GM19351 (cell line): ENCODE measurements around the gene MAML2.
A peak's percentile ranks its signal among the peaks of the same experiment; 100 is the strongest.

ENCODE experiments used
- ATAC-seq: cut with Tn5 transposase; IDR thresholded peaks from one replicate; pipeline ENCODE4 v1.9.1; 2021; ENCODE audit warnings: mild to moderate bottlenecking, moderate library complexity; ENCODE audit not compliant: unreplicated experiment

Gene MAML2

DNA sequence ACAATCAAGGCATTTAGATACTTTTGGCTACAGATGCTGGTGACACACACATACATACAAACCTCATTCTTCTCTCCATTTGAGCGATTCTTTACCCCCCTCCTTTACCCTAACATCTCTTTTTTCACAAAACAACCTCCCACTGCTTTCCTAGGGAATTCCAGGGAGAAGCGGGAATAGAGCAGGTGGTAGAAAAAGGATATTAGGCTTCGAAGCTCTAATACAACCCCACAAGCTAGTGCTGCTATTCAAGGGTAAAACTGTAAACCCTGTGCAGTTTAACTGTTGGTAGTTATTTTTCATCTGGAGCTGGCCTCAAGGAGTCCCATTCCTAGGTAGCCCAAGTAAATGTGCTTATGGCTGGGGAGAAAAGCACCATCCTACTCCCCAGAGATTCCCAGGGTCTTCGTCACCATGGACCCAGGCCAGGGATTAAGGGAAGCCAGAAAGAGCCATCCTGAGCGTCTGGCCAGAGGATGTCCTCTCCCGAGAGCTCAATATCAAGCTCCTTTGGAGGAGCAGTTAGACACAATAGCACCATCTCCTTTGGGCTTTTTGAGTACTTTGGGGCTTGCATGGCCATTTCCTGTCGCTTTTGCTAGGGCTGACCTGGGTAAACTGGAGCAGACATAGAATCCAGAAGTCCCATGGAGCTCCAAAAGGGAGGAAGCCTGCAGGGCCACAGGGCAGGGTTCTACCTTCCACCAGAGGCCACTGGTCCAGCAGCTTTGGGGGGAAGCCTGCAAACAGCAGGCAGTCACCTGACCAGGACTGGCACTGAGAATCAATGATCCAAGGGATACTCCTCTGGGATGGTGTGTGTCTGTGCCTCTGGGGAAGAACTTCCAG, 3.1 kb downstream of the MAML2 start:
- no peak for ATAC-seq

DNA sequence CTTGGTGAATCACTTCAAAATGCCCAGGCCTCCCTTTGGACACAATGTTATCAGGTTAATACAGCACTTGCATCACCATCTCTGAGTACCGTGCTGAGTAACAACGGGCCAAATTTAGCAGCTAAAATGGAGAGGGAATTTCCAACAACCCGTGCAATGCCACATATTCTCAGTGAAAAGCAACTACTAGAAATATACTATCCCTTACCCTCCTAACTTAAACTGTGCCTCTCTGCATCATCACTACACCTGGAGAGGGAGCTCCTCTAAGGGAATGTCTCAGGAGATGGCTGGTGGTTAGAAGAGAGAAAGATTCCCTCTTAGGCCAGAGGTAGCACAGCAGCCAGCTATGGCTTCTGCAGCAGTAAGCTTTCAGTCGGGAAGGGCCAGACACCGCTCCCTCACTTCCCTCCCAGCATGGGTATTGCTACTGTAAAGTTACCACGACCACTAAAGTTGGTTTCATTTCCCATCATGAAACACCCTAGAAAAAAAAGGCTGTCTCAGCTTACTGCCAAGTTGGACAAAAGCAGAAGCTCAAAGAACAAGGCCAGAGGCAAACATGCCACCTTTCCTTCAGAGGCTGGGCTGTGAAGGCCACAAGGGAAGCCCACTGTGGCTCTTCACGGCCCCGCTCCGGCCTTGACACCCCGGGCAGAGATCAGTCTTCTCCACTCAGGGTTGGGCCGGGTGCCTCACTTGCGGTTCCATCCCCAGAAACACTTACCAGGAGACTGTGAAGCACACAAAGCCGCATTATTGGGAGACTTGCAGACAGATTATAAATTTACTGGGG, 3.9 kb downstream of the MAML2 start:
- ATAC-seq, result peak; percentile 33

DNA sequence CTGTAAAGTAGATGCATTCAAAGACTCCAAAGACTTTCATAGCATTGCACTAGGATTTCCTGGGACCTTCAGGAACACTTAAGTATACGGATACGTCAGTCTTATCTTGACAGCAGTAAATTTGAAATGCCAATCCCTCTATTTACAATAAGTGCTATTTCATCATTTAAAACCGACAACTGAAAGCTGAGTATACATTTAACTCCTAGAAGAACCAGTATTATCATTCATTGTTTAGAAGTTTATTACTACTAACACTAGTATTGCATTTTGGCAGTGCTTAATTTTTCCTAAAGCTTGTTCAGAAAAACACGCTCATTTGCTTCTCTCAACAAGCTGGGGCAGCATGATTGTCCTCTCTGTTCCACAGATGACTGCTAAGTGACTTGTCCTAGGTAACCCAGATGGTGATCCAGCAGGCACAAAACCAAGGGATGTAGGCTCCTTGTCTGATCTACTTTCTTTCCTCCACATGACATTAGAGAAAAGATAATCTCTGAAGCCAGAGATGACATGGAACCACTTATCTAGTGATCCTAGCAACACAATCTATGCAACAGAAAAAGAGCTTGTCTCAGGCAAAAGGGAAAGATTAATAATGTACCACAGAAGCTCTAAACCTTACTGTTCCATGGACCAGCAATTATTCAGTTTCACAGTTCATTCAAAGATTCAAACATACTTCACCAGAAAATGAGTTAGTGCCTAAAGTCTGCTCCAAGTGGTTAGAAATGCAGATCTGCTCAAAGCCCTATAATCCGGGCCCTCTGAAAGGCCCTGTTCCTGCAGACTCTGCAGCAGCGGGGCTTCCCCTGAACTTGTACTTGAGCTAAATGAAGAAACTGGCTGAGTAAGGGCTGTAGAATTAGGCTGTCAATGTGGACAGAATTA, 5.2 kb downstream of the MAML2 start:
- ATAC-seq, result peak; percentile 40

DNA sequence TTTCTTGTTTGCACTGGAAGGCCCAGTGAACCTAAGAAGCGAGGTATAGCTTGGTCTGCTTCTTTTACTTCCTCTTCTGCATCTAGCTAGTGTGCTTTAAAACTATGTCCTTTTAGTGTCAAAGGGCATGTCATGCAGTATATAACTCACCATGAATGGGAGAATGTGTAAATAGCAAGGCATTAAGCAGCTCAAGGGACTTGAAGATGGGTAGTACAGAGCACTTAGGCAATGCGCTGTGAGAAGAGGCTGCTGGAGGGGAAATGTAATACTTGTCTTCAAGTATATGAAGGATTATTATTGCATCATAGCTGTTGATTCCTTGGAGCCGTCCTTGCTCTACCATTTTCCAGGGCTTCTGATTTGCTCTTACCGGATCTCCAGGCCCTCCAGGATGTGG, 7.6 kb downstream of the MAML2 start:
- ATAC-seq, result no peak

DNA sequence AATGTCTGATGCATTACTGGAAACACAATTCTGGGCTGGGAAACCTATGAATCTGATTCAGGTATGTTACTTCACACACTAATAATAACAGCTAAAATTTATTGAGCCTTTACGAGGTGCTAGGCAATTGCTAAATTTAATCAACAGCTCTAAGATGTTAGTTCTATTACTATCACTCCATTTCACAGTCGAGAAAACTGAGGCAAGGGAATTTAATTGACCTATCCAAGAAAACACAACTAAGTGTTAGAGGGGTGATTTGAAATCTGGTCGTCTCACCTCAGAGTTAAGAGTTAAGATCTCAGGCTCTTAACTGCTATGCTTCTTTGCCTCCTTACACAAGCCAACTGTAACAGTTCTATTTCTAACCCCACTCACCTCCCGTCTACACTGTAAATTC, 8.8 kb downstream of the MAML2 start:
- ATAC-seq, result no peak

DNA sequence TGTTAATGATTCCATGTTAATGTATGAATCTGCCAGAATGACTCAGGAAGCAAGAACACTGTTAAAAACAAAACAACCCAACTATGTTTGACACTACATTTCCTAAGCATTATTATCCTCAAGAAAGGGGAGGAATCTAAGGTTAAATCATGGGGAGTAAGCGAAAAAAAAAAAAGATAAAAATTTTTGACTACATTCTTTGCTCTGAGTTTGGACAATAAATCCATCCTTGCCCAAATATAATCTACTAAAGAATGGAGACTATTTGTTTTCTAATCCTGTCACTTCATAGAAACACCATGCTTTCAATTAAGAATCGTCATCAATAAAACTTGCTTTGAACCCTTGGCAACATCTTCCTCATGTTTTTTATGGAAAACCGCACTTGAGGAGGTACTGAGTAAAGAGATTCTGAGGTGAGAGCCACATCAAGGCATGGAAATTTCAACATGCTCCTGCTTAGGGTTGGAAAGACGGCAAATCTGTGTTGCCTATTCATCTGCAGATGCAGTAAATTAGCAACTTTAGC, 9.7 kb downstream of the MAML2 start:
- no peak for ATAC-seq

DNA sequence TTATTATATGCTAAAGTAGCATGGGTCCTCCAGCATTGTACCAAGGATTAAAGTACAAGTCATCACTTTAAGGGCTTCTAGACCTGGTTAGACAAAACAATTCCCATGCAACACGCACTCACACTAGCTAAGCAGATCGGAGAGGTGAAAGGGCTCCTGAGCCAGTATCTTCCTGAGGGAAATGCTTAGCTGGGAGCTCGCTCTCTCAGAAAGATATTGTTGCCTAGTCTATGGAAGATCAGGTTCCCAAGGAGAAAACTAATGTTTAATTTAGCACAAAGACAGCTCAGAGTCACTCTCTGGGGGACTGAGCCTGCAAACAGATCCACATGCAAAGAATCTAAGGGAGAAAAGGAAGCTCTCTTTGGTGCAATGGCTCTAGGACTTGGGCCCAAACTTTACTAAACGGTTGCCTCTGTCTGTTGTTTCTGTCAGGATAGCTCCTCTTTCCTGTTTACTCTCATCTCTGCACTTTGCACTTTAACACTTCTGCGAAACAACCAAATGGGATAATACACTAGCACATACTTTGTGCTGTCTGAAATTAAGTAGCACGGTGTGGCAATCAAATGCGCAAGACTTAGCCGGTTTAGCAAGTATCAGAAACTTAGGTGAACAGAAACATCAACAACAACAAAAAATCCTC, 10.7 kb downstream of the MAML2 start:
- ATAC-seq, result no peak

DNA sequence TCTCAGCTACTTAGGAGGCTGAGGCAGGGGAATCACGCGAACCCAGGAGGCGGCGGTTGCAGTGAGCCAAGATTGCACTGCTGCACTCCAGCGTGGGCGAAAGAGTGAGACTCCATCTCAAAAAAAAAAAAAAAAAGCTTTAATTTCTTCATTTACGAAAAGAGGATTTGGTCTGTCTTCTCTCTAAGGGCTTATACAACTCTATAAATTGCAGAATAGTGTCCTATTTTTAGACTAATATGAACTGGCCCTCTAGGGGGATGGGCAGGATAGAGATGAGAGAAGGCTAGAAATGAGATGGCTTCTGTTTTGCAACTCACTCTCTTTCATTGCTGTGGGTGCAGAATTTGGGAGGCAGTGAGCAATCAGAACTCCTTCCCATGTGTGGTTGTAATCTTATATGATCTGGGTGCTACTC, 11.3 kb downstream of the MAML2 start:
- ATAC-seq, result peak; percentile 53

DNA sequence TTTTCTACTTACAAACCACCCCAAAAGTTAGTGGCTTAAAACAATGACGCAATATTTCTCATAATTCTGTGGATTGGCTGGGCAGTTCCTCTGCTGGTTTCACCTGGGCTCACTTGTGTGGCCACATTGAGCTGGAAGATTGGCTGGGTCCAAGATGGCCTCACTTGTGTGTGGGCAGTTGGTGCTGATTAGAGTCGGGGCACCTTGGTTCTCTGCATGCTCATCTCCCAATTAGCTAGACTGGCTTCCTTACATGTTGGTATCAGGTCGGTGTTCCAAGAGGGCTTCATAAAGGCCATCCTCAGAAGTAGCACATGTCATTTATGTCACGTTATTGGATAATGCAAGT, 12.5 kb downstream of the MAML2 start:
- ATAC-seq, result no peak

DNA sequence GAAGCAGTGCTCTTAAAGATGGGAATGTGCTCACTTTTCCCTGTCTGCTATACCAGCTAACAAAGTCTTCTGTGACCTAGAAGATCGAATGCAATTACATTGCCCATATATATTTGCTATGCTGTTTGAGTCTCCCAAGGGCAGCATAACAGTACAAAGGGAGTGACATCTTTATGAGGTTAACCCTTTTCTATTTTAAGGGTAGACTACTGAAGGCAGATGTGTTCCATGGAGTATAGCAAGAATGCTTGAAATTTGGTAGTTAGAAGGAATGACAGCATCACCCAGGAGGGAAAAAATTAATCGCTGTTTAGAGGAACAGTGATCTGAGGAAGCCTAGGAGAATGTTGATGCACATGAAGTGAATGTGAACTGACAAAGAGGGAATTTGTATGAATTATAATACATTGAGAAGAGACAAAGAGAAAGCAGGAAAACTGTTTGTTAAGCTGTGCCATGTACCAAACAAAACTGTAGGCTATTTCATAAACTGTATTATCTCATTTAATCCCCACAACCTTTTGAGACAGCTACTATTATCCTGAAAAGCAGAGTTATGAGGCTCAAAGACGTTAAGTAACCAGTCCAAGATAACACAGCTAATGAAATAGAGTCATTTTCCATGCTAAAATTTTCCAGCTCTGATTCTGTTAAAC, 13.0 kb downstream of the MAML2 start:
- ATAC-seq, result no peak

DNA sequence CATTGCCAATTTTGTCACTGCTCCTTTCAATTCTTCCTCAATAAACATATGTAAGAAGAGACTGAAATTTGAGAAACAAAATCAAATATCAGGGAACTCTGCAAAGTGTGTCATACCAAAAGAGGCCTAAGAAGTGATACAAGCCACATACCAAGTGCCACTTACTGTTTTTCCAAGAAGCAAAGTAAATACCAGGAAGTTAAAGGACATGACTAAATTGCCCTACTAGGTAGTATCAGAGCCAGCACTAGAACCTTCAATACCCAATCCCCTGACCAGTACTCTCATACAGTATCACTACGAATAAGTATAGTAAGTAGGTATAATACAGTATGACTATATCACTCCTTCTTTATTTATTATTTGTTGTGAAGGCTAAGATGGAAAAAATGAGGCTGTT, 13.6 kb downstream of the MAML2 start:
- ATAC-seq, result no peak

DNA sequence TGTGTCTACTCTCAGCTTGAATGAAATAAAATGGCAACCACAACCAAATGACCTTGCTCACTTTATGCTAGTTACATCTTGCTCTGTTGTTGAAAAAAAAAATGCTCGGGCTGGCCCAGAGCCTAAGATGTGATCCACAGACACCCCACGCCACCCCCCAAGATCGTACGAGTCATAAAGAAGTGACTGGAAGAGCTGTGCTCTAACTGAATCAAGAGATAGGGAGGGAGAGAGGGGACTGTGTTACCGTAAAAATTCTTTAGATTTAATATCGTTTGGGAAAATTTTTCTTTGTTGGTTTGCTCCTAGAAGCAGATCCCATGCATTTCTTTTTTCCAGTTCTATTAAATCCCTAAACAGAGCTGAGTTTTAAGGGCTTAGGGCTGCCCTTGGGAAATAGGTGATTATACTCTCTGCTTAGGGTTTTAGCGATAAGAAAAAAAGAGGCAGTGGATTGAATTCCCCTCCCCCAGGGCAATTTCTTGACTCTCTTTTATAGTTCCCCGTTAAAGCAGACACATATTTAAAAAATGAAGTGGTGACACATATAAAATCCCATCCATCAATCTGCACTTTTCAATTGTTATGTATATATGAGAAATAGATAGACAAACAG, 14.5 kb downstream of the MAML2 start:
- no peak for ATAC-seq

DNA sequence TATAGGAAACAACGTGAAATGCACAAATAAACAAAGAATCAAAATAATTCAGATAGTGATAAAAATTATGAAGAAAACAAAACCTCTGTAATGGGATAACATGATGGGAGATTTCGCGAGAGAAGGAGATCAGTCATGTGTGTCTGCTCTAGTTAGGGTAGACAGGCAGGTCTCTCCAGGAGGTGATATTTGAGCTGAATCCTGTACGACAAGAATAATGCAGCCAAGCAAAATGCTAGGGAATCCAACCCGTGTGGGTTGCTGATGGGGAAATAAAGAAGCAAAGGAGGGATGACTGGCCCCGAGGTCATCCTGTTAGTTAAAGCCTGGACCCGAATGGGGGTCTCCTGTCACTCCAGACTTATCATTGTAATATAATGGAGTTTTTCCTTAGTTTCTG, 16.0 kb downstream of the MAML2 start:
- no peak for ATAC-seq

DNA sequence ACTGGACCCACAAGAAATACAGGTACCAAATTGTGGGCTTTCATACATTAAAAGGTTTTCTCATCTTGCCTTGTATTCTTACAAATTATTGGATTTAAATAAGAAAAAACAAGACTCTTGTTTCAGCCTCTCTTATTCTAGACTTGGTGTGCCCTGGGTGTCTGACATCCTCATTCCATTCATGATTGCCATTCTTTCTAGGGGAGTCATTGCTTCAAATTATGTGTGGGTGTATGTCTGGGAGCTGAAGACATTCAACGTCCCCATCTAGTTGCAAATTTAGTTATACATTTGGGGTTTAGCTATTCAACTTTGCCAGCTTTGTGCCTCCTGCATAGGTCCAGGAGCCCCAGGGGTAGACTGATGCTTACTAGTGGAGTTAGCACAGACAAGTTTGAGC, 18.1 kb downstream of the MAML2 start:
- ATAC-seq, result no peak

DNA sequence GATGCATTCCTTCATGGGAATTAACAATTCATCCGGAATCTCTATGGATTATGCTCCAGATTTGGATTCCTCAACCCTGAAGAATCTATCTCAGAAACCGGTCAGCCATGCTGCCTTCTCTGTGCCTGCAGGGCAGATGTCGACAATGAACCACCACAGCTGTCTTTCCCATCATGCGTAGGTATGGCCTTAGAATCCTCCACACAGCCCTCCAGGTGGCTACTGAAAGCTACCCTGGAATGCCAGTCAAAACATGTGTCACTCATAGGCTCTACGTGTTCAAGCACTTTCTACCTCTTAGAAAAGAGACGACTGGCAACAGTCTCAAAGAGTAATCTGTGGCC, 19.4 kb downstream of the MAML2 start:
- ATAC-seq, result no peak

DNA sequence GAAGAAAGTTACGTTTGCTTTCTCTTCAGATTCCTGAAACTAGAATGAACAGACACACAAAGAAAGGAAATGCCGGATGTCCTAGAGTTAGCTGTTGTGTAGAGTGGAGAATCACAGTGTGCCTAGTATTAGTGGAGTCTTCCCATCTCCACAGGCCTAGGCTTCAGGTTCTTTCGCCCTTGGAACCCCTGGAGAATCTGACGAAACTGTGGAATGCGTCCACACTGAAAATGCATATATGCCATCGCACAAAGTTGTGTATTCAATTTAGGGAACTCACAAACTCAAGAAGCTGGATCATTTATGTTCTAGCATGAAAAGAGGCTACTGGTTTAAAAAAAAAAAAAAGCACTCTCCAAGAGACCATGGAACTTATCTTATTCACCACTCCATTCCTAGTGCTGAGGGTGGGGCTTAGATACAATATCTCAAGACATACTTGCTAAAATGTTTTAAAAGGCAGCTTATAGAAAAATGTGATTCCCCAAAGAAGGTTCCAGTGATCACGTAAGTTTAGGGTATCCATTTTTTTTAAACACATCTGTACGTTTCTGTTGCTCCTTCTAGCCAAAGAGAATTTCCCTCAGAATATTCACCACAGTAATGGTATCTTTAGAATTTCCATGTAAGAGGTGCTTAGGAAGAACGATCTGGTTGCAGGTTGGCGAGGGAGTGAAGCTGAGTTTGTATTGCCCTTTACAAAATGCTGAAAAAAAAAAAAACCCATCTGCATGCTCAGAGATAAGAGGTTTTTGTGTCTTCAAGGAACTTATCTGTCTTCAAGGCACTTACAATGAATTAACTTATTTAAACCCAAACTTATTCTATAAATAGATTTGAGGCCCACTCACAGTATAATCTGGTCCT, 20.0 kb downstream of the MAML2 start:
- no peak for ATAC-seq

DNA sequence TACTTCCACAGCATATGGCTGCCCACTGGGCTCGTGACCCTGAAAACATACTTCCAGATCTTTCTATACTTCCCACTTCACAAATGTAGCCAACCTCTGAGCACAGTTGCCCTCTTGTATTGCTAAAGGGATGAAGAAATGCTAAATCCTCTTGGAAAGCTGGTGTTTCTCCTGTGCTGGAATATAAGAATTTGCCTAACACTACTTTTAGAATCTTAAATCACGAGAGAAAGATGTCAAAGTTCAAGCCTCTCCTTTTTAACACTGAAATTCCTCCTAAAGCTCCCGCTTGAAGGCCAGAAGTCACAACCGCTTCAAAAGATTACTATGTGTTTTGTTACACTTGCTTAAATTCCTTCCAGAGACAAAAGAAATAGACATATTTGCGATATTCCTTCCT, 21.9 kb downstream of the MAML2 start:
- ATAC-seq, result no peak

DNA sequence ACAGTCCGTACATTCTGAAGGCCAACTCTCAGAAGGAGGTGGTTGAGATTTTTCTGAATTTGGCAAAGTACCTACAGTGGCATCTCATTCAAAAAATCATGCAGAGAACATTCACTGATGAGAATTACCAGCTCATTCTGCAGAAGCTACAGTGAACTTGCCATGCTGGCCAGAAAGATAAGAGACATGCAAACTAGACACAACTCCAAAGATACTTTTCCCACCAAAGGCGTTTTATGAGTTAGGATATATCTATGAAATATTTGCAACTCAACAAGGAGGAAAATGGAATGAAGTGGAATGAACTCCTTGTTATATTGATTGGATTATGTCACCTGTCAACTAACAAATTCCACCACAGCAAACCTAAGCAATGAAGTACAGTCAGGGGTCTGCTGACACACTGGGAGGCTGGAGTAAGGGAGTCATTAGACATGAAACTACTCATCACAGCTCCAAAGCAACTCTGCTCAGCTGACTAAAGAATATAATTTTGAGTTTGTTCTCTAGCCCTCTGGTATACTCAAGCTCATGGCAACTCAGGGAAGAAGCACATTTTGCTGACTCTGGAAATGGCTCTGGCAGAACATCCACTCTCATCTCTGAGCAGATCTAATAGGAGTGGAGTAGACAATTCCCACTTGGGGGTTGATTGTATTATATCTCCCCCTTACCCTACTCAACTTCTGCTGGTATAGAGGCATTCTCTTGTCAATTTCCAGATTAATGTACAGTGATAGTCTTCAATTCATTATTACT, 22.9 kb downstream of the MAML2 start:
- no peak for ATAC-seq
